ENCODE data around the gene ST14. TPM values are rescaled to one million over a fixed set of nuclear protein-coding genes. Genes with fewer than 3 reads are reported as not detected.
"Not testable (repeated sequence)": the region's sequence is repeated elsewhere in the genome, so short reads cannot be mapped to it uniquely, and the experiment has no call there.

ST14 gene
- total and polyA plus RNA-seq, 2 experiments from 2014 or later: not detected

DNA sequence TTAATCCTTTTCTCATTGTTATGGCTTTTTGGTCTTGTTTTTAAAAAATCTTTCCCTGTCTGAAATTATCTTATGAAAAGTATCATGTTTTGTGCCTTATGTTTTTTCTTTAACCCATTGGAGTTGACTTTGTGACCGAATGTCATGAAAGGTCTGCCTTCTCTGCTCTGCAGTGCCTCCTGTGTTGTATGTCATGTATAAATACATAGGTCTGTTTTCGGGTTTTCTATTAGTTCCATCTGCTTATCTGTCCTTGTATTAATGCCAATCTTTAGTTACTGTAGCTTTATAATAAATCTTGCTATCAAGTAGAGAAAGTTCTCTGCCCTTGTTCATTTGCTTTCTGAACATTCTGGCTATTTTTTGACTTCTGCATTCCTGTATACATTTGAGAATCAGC, 82.1 kb downstream of the ST14 start:
- Histone ChIP-seq H3K79me2 (ENCODE audit: insufficient read depth) (peaks cover 19% of the 10 kb centered on the region; the same call in 1 of the 2 replicates), H3F3A (ENCODE audit: insufficient read depth) (no peaks in the 10 kb centered on the region), H4K20me1 (ENCODE audit: insufficient read depth) (no peaks in the 10 kb centered on the region), H3K27me3 (replicated peaks; ENCODE audit: insufficient read depth) (no peaks in the 10 kb centered on the region), H3K9ac (no peak overlapping the region), H2AFZ (no peak overlapping the region), H3K9me3 (ENCODE audit: low read depth) (no peaks in the 10 kb centered on the region), H3K27ac (no peak overlapping the region), H3K4me2 (ENCODE audit: unreplicated experiment) (no peak overlapping the region), H3K4me3 (no peak overlapping the region), H3K36me3 (ENCODE audit: low read depth) (0 out of 2 replicates have a peak, but pooled peaks cover 6% of the 10 kb centered on the region), H3K4me1 (ENCODE audit: insufficient read depth) (peaks cover 4% of the 10 kb centered on the region; the same call in 1 of the 2 replicates), H3K9me2 (ENCODE audit: insufficient read depth) (no peaks in the 10 kb centered on the region)
- 94 to 99% methylated on average over 2 of the region's 2 CpGs for WGBS, 2 experiments (ENCODE audit: low coverage in 1 of 2, low lambda C conversion rate in 2 of 2, missing lambda C conversion rate in 2 of 2)
- DNase-seq: no peak
- in situ Hi-C loops (cut with MboI): no loop called here
- TF ChIP-seq EZH2phosphoT487 (IDR thresholded peaks at IDR 0.05; ENCODE audit: insufficient read depth, low read depth) (no peak), EZH2 (IDR thresholded peaks at IDR 0.05; ENCODE audit: insufficient read depth, poor library complexity, severe bottlenecking) (no peak)

DNA sequence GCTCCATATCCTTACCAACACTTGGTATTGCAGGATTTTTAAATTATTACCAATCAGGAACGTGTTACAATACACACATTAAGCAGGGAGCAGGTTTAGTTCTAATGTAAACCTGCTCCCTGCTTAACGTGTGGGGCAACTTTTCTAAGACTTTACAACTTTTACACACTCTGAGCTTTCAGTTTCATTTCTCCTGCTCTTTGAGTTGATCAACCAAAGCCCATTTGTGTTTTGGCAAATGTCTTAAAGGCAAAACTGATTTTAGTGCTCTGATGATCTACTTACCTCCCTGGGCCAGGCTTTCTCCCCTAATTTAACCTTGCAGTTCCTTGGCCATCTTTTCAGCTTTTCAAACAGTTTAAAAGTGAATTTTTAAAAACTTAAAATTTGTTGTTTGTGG, 84.2 kb downstream of the ST14 start:
- no peaks in the 10 kb centered on the region for H3K27me3 ChIP-seq (replicated peaks; ENCODE audit: insufficient read depth)
- no peaks in the 10 kb centered on the region for H4K20me1 ChIP-seq (ENCODE audit: insufficient read depth)
- H3K79me2 ChIP-seq (ENCODE audit: insufficient read depth): peaks cover 25% of the 10 kb centered on the region; the same call in 1 of the 2 replicates
- H3K4me3 ChIP-seq: no peak overlapping the region
- H3K4me2 ChIP-seq (ENCODE audit: unreplicated experiment): no peak overlapping the region
- no peaks in the 10 kb centered on the region for H3K9me3 ChIP-seq (ENCODE audit: low read depth)
- H3F3A ChIP-seq (ENCODE audit: insufficient read depth): no peaks in the 10 kb centered on the region
- no peak for DNase-seq
- no peaks in the 10 kb centered on the region for H3K9me2 ChIP-seq (ENCODE audit: insufficient read depth)
- in situ Hi-C loops (cut with MboI): no loop called here
- no peak overlapping the region for H2AFZ ChIP-seq
- no peaks in the 10 kb centered on the region for H3K36me3 ChIP-seq (ENCODE audit: low read depth)
- WGBS, 2 experiments (ENCODE audit: low coverage in 1 of 2, low lambda C conversion rate in 2 of 2, missing lambda C conversion rate in 2 of 2): 95 to 96% methylated on average over 2 of the region's 2 CpGs
- H3K9ac ChIP-seq: no peak overlapping the region
- no peak overlapping the region for H3K27ac ChIP-seq
- H3K4me1 ChIP-seq (ENCODE audit: insufficient read depth): peaks cover 8% of the 10 kb centered on the region; the same call in 1 of the 2 replicates
- no peak for TF ChIP-seq EZH2 (IDR thresholded peaks at IDR 0.05; ENCODE audit: insufficient read depth, poor library complexity, severe bottlenecking)
- no peak for TF ChIP-seq EZH2phosphoT487 (IDR thresholded peaks at IDR 0.05; ENCODE audit: insufficient read depth, low read depth)

DNA sequence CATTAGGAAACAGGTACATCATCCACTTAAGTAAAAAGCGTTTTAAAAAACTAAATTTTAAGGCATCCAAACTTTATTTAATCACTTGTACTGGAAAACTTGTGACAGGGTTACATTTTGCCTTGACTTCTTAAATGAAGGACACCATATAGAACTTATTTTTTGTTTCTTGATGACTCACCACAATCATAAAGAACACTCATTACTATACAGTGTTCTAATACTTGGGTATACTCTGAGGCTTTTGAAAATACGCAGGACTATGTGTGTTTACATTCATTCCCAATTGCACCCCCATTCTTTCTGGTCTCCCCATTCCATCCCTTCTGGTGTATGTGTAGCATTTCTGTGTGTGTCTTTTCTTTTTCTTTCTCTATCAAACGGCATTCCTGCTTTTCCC, 85.3 kb downstream of the ST14 start:
- 98 to 99% methylated on average over 3 of the region's 3 CpGs for WGBS, 2 experiments (ENCODE audit: low coverage in 1 of 2, low lambda C conversion rate in 2 of 2, missing lambda C conversion rate in 2 of 2)
- Histone ChIP-seq H3K79me2 (ENCODE audit: insufficient read depth) (peaks cover 25% of the 10 kb centered on the region; the same call in 1 of the 2 replicates), H2AFZ (no peak overlapping the region), H3K27me3 (replicated peaks; ENCODE audit: insufficient read depth) (no peaks in the 10 kb centered on the region), H3K4me3 (no peak overlapping the region), H3K9ac (no peak overlapping the region), H4K20me1 (ENCODE audit: insufficient read depth) (no peaks in the 10 kb centered on the region), H3K4me1 (ENCODE audit: insufficient read depth) (peaks cover 8% of the 10 kb centered on the region; the same call in 1 of the 2 replicates), H3F3A (ENCODE audit: insufficient read depth) (no peaks in the 10 kb centered on the region), H3K27ac (no peak overlapping the region), H3K9me3 (ENCODE audit: low read depth) (no peaks in the 10 kb centered on the region), H3K9me2 (ENCODE audit: insufficient read depth) (no peaks in the 10 kb centered on the region), H3K4me2 (ENCODE audit: unreplicated experiment) (no peak overlapping the region), H3K36me3 (ENCODE audit: low read depth) (no peaks in the 10 kb centered on the region)
- TF ChIP-seq EZH2phosphoT487 (IDR thresholded peaks at IDR 0.05; ENCODE audit: insufficient read depth, low read depth): no peak
- no peak for TF ChIP-seq EZH2 (IDR thresholded peaks at IDR 0.05; ENCODE audit: insufficient read depth, poor library complexity, severe bottlenecking)
- no peak for DNase-seq
- in situ Hi-C loops (cut with MboI): no loop called here

DNA sequence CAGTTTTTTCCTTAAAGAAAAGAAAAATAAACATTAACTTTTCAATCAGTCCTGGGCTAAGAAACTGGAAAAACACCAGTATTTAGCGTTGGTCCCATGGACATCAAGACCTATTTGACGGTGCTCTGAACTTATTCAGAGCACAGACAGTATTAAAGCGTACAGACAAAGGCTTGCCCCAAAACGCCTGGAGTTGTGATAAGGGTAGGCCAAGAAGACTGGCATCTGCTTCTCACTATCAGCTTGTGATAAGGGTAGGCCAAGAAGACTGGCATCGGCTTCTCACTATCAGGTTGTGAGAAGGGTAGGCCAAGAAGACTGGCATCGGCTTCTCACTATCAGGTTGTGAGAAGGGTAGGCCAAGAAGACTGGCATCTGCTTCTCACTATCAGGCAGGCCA, 85.8 kb downstream of the ST14 start:
- DNase-seq; H4K20me1 ChIP-seq (ENCODE audit: insufficient read depth); H3K4me2 ChIP-seq (ENCODE audit: unreplicated experiment); in situ Hi-C loops (cut with MboI); H3K27me3 ChIP-seq (replicated peaks; ENCODE audit: insufficient read depth); H3K9ac ChIP-seq; H3K9me2 ChIP-seq (ENCODE audit: insufficient read depth); H3F3A ChIP-seq (ENCODE audit: insufficient read depth); H3K36me3 ChIP-seq (ENCODE audit: low read depth); H2AFZ ChIP-seq; H3K27ac ChIP-seq; H3K4me1 ChIP-seq (ENCODE audit: insufficient read depth); H3K9me3 ChIP-seq (ENCODE audit: low read depth); H3K4me3 ChIP-seq: not testable (repeated sequence)
- peaks cover 28% of the 10 kb centered on the region for H3K79me2 ChIP-seq (ENCODE audit: insufficient read depth)
- WGBS, 2 experiments (ENCODE audit: low coverage in 1 of 2, low lambda C conversion rate in 2 of 2, missing lambda C conversion rate in 2 of 2): 97 to 98% methylated on average over 6 of the region's 6 CpGs

DNA sequence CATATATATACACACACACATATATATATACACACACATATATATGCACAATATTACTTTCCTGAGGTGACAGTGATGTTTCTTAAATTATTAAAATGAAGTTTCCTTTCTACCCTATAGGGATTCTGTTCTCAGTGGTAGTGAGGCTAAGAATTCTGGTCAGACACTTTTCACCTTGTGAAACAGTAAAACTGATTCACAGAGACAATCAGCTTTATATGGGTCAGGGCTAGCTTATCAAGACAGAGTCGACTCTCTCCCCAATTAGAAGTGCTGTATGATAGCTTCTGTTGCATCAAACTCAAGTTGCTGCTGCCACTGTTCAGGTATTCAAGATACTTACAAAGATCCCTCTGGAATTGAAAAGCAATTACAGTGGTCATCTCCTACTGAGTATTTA, 86.7 kb downstream of the ST14 start:
- no peaks in the 10 kb centered on the region for H3K27me3 ChIP-seq (replicated peaks; ENCODE audit: insufficient read depth)
- no peak overlapping the region for H2AFZ ChIP-seq
- H3K36me3 ChIP-seq (ENCODE audit: low read depth): no peaks in the 10 kb centered on the region
- H3K79me2 ChIP-seq (ENCODE audit: insufficient read depth): peaks cover 36% of the 10 kb centered on the region
- H3K9ac ChIP-seq: no peak overlapping the region
- no peaks in the 10 kb centered on the region for H3K9me3 ChIP-seq (ENCODE audit: low read depth)
- no peaks in the 10 kb centered on the region for H3F3A ChIP-seq (ENCODE audit: insufficient read depth)
- WGBS, 2 experiments (ENCODE audit: low coverage in 1 of 2, low lambda C conversion rate in 2 of 2, missing lambda C conversion rate in 2 of 2): 3 to 22% methylated on average over 1 of the region's 1 CpG
- H3K9me2 ChIP-seq (ENCODE audit: insufficient read depth): no peaks in the 10 kb centered on the region
- H4K20me1 ChIP-seq (ENCODE audit: insufficient read depth): no peaks in the 10 kb centered on the region
- in situ Hi-C loops (cut with MboI): no loop called here
- no peak overlapping the region for H3K27ac ChIP-seq
- H3K4me3 ChIP-seq: no peak overlapping the region
- no peak for TF ChIP-seq EZH2 (IDR thresholded peaks at IDR 0.05; ENCODE audit: insufficient read depth, poor library complexity, severe bottlenecking)
- TF ChIP-seq EZH2phosphoT487 (IDR thresholded peaks at IDR 0.05; ENCODE audit: insufficient read depth, low read depth): no peak
- H3K4me1 ChIP-seq (ENCODE audit: insufficient read depth): peaks cover 8% of the 10 kb centered on the region; the same call in 1 of the 2 replicates
- DNase-seq: no peak
- H3K4me2 ChIP-seq (ENCODE audit: unreplicated experiment): no peak overlapping the region
